WERI-Rb-1 (cell line): Measurements from ENCODE around the gene TTC19.

Experiments used
- DNase-seq: peaks from one replicate; pipeline ENCODE4 v3.0.0-alpha.2; 2020
- H3K27ac ChIP-seq: fragments of 250-450 bp; sonication (Bioruptor Pico); 2 replicates; pipeline ENCODE4 v1.5.1; 2020; ENCODE audit warnings: mild to moderate bottlenecking, moderate library complexity
- H3K27me3 ChIP-seq: fragments of 250-450 bp; sonication (Bioruptor Pico); 2 replicates; pipeline ENCODE4 v1.5.1; 2021; ENCODE audit warnings: mild to moderate bottlenecking, low read depth, moderate library complexity; ENCODE audit not compliant: insufficient read depth, severe bottlenecking
- H3K36me3 ChIP-seq: fragments of 250-450 bp; sonication (Bioruptor Pico); 2 replicates; pipeline ENCODE4 v1.5.1; 2020; ENCODE audit warnings: mild to moderate bottlenecking, moderate library complexity
- H3K4me3 ChIP-seq: 2 replicates; pipeline ENCODE4 v1.5.1; 2011; ENCODE audit warnings: low read depth, mild to moderate bottlenecking, control low read depth, low read length
- H3K9me3 ChIP-seq: fragments of 250-450 bp; sonication (Bioruptor Pico); 2 replicates; pipeline ENCODE4 v1.5.1; 2021; ENCODE audit warnings: mild to moderate bottlenecking, moderate library complexity; ENCODE audit not compliant: severe bottlenecking
- TF ChIP-seq, protein P1 (sequence below): IDR thresholded peaks from 2 replicates; pipeline ENCODE4 v1.5.1; 2011; ENCODE audit warnings: low read depth, mild to moderate bottlenecking, control low read depth, inconsistent platforms, low read length

TTC19 gene

DNA sequence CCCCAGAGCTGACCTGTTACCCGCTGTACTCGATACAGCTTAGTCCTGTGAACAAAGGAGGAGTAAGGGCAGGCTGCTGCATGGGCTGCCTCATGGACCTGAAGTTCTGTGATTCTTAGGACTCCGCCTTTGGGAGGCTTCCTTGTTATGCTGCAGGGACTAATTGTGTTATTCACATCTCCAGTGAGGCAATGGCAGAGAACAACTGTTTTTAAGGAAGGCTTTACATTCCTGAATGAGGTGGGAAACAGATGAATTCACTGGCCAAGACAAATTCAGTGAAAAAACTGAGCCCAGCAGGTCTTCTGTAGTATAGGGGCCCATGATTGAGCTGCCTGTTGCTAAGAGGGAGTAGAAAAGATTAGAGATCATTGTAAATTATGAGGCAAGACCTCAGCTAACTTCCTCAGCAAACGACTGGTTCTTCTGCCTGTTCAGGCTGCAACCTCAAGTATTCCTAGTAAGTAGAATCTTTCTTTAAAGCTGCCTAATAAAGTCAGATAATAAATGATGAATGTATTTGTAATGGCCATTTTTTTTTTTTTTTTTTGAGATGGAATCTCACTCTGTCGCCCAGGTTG is 28.4 kb upstream of the TTC19 start:
- Histone ChIP-seq H3K27ac (no peak overlapping the region), H3K27me3 (no peaks in the 10 kb centered on the region), H3K4me3 (no peak overlapping the region), H3K36me3 (peaks cover 20% of the 10 kb centered on the region), H3K9me3 (no peaks in the 10 kb centered on the region)
- TF ChIP-seq, protein P1, sequence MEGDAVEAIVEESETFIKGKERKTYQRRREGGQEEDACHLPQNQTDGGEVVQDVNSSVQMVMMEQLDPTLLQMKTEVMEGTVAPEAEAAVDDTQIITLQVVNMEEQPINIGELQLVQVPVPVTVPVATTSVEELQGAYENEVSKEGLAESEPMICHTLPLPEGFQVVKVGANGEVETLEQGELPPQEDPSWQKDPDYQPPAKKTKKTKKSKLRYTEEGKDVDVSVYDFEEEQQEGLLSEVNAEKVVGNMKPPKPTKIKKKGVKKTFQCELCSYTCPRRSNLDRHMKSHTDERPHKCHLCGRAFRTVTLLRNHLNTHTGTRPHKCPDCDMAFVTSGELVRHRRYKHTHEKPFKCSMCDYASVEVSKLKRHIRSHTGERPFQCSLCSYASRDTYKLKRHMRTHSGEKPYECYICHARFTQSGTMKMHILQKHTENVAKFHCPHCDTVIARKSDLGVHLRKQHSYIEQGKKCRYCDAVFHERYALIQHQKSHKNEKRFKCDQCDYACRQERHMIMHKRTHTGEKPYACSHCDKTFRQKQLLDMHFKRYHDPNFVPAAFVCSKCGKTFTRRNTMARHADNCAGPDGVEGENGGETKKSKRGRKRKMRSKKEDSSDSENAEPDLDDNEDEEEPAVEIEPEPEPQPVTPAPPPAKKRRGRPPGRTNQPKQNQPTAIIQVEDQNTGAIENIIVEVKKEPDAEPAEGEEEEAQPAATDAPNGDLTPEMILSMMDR = no peak
- no peak for DNase-seq

GRCh38 chr17:15971882-15972281 is 27.7 kb upstream of the TTC19 start:
- peaks cover 27% of the 10 kb centered on the region for H3K36me3 ChIP-seq
- no peak for DNase-seq
- no peak overlapping the region for H3K27ac ChIP-seq
- TF ChIP-seq, protein P1 = no peak
- no peaks in the 10 kb centered on the region for H3K27me3 ChIP-seq
- H3K9me3 ChIP-seq = no peaks in the 10 kb centered on the region
- no peak overlapping the region for H3K4me3 ChIP-seq

DNA sequence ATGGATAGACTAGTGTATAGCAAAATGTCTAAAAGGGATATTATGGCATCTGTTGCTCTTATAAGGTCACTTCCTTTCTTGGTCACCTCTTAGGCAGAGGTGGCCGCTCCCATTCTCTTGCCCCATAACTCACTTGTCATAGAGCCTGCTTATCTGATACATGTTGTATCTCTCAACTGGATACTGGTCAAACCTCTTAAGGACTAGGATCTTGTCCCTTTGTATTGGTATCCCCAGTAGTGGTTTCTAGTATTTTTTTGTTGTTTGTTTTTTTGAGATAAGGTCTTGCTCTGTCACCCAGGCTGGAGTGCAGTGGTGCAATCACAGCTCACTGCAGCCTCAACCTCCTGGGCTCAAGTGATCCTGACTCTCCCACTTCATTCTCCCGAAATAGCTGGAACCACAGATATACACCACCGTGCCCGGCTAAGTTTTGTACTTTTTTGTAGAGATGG is 27.1 kb upstream of the TTC19 start:
- no peak for DNase-seq
- no peak overlapping the region for H3K4me3 ChIP-seq
- no peaks in the 10 kb centered on the region for H3K9me3 ChIP-seq
- H3K36me3 ChIP-seq = peaks cover 31% of the 10 kb centered on the region
- TF ChIP-seq, protein P1 = no peak
- no peaks in the 10 kb centered on the region for H3K27me3 ChIP-seq
- H3K27ac ChIP-seq = no peak overlapping the region

DNA sequence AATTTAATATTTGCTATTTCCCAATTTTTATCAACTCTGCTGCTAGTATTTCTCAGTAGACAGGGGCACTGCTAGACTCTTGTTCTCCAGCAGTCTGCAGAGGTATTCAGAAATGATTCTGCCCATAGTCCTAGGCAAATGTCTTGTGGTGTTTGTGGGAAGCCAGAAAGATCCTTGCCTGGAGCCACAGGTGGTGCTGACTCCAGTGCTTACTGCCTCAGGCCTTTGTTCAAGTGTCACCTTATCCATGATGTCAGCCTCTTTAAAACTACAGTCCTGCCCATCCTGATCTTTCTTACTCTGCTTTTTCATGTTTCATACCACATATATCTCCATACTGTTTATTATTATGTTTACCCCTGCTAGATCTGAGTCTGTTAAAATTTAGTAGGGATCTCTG is 26.6 kb upstream of the TTC19 start:
- Histone ChIP-seq H3K27me3 (no peaks in the 10 kb centered on the region), H3K36me3 (peaks cover 35% of the 10 kb centered on the region), H3K4me3 (no peak overlapping the region), H3K9me3 (no peaks in the 10 kb centered on the region), H3K27ac (no peak overlapping the region)
- TF ChIP-seq, protein P1 = no peak
- DNase-seq = no peak

DNA sequence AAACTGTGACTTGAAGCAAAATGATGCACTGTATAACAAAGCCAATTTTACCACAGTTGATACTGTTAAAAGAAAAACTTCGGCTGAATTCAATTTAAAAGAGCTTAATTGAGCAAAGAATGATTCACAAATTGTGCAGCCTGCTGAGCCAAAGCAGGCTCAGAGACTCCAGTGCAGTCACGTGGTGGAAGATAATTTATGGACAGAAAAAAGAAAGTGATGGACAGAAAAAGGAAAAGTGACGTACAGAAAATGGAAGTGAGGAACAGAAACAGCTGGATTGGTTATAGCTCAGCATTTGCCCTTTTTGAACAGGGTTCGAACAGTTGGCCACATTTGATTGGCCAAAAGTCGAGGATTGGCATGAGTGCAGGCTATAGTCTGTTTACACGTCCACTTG is 25.8 kb upstream of the TTC19 start:
- TF ChIP-seq, protein P1 = no peak
- H3K27ac ChIP-seq = no peak overlapping the region
- no peak overlapping the region for H3K4me3 ChIP-seq
- no peaks in the 10 kb centered on the region for H3K9me3 ChIP-seq
- H3K27me3 ChIP-seq = no peaks in the 10 kb centered on the region
- no peak for DNase-seq
- H3K36me3 ChIP-seq = peaks cover 39% of the 10 kb centered on the region

- H3K36me3 ChIP-seq = peaks cover 47% of the 10 kb centered on the region
- H3K4me3 ChIP-seq = no peak overlapping the region
- no peak overlapping the region for H3K27ac ChIP-seq
- no peaks in the 10 kb centered on the region for H3K9me3 ChIP-seq
- H3K27me3 ChIP-seq = no peaks in the 10 kb centered on the region
- DNase-seq = no peak
- TF ChIP-seq, protein P1 = peak; percentile 38; the same call in 1 of the 2 replicates
These were observed 21.7 kb upstream of the TTC19 start for GRCh38 chr17:15977894-15978293.
